Measurements from ENCODE around the gene CX3CR1.

- TF ChIP-seq, protein P1, sequence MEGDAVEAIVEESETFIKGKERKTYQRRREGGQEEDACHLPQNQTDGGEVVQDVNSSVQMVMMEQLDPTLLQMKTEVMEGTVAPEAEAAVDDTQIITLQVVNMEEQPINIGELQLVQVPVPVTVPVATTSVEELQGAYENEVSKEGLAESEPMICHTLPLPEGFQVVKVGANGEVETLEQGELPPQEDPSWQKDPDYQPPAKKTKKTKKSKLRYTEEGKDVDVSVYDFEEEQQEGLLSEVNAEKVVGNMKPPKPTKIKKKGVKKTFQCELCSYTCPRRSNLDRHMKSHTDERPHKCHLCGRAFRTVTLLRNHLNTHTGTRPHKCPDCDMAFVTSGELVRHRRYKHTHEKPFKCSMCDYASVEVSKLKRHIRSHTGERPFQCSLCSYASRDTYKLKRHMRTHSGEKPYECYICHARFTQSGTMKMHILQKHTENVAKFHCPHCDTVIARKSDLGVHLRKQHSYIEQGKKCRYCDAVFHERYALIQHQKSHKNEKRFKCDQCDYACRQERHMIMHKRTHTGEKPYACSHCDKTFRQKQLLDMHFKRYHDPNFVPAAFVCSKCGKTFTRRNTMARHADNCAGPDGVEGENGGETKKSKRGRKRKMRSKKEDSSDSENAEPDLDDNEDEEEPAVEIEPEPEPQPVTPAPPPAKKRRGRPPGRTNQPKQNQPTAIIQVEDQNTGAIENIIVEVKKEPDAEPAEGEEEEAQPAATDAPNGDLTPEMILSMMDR (IDR thresholded peaks at IDR 0.05 in 4 of 5, conservative IDR thresholded peaks at IDR 0.05 in 1 of 5): no peak
- TF ChIP-seq POLR2A (IDR thresholded peaks at IDR 0.05): no peak
Observed at GRCh38 chr3:39315420-39315819, 35.6 kb upstream of the CX3CR1 start.
